Left ventricle myocardium superior (tissue), 1 donor: ENCODE measurements around the gene USP10. TPM values are rescaled to one million over a fixed set of nuclear protein-coding genes. Genes with fewer than 3 reads are reported as not detected.
"Not testable (repeated sequence)": the region's sequence is repeated elsewhere in the genome, so short reads cannot be mapped to it uniquely, and the experiment has no call there.

Experiments used
- ATAC-seq: fragments of 200-7000 bp; cut with Tn5 transposase; one replicate; pipeline ENCODE4 v1.9.1; 2020; ENCODE audit warnings: mild to moderate bottlenecking, moderate library complexity
- DNase-seq: peaks from one replicate; pipeline ENCODE4 v3.0.0-alpha.2; 2020
- intact Hi-C: fragments of 100-400 bp; cut with micrococcal nuclease; formaldehyde crosslinking; loops from one replicate; pipeline ENCODE4 v1.11.0; 2022
- total RNA-seq: library from RNA; stranded (reverse); fragmentation: NEBNext Ultra II Directional; extraction: Animal tissue kit (Norgen Biotek cat#: 25700); gene quantifications from one replicate; pipeline ENCODE4 v1.2.1, GENCODE V29; 2021
- donor health status: DM: no; HTN: yes; CAD: no; lungs with severe emphysema.

The USP10 gene
- total RNA-seq, 1 donor from 2014 or later: 74.5 TPM

DNA sequence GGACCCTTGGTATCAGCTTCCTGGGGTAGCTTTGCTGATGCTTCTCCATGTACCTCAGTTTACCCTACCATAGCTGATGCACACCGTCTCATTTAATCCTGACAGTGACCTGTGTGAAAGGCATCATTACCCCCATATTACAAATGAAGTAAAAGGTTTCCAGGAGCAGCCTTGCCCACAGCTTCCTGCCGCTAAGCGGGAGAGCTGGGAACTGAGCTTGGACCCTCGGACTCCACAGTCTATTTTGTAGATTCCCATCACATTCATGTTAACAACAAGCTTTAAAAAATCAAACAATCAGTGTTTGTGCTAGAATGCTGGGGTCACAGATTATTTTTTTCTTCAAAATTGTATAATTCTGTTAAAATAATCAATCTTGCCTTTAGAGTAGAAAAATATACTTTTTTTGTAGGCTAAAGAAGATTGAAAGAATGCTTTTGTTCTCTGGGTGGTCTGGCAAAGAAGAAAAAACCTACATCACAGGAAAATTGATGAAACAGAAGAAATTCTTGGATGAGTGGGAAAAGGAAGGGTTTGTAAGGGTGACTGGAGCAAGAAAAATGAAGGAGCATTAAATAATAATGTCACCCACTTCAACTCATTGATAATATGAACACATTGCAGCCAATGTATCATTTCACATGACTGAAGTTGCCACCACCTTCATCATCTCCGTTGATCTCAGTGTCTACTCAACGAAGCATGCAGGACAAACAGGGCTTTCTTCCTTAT is 9.5 kb upstream of the USP10 start:
- DNase-seq (no peak), ATAC-seq (no peak)
- intact Hi-C loops: no loop called here

DNA sequence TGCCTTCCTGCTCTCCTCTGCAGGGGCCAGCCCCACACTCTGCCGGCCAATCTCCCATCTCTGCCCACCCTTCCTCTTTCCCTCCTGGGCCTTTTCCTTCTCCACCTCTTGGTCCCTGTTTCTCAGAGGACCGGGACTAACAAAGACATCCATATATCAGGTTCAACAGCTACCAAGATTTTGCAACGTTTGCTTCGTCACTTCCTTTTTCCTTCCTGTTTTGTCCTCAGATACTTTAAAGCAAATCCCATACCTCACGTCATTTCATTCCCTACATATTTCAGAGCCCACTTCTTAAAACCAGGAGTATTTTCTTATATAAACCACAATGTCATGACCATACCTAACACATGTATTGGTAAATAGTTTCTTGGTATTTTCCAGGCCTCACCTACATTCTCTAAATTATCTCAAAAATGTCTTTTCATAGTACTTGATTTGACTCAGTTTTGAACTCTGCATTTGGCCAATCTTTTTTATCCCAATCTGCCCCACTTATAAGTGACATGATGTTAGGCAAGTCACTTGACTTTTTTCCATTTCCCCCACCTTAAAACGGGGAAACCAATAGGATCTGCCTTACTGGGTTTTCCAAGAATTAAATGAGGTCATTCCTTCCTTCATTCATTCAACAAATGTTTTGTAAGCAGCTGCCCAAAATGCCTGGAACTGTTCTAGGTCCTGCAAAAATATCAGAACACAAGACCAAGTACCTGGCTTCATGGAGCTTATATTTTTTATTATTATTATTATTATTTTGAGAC is 7.2 kb upstream of the USP10 start:
- ATAC-seq (no peak), DNase-seq (no peak)
- intact Hi-C loops: no loop called here

DNA sequence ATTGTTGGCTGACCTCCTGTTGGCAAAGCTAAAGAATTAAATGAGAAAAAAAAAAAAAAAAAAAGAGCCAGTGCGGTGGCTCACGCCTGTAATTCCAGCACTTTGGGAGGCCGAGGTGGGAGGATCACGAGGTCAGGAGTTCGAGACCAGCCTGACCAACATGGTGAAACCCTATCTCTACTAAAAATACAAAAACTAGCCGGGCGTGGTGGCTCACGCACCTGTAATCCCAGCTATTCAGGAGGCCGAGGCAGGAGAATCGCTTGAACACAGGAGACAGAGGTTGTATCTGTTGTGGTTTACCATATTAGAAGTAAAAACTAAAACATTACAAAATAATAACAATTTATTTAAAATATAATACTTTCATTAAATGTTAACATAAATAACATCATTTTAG is 5.9 kb upstream of the USP10 start:
- ATAC-seq, intact Hi-C loops: not testable (repeated sequence)

DNA sequence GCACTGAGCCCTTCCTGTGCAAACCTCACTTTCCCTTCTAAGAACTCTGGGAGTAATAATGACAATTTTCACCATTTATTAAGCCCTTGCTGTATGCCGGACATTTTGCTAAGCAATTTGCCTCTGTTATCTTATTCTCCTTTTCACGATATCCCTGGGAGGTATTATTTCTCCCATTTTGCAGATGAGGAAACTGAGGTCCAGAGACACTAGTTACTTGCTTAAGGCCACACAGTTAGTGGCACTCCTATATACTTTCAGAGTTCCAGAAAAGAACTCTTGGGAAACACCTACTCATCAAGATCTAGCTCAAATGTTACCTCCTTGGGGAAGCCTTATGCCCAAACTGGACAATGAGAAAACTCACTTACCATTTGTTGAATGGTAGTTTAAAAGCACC is 4.8 kb upstream of the USP10 start:
- DNase-seq (no peak), ATAC-seq (no peak)
- intact Hi-C loops: no loop called here

More for the DNA sequence above, 5.9 kb upstream of the USP10 start:
- DNase-seq: not testable (repeated sequence)

DNA sequence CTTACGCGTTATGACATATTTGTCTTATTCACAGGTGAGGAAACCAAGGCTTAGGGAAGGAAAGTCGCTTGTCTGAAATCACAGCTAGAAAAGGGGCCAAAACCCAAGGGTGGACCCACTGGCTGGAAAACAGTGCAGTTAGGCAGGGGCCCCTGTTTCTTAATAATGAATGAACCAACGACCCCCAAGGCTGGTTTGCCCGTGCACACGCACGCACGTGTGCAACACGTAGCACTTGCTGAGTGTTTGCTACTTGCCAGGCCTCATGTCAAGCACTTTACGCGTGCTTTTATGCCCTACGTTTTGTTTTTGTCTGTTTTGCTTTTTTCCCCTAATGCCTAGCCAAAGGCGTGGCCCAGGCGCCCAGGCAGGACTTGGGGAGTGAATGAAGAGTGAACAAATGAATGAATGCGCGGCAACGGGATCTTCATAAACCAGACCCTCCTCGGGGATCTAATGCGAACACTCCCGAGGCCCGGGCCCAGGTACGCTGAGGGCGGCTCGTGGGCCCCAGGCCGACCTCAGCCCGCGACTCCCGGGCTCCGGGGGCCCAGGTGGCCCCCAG is 571 bp upstream of the USP10 start:
- peak; percentile 36 for ATAC-seq
- DNase-seq: no peak
- intact Hi-C loops: no loop called here

DNA sequence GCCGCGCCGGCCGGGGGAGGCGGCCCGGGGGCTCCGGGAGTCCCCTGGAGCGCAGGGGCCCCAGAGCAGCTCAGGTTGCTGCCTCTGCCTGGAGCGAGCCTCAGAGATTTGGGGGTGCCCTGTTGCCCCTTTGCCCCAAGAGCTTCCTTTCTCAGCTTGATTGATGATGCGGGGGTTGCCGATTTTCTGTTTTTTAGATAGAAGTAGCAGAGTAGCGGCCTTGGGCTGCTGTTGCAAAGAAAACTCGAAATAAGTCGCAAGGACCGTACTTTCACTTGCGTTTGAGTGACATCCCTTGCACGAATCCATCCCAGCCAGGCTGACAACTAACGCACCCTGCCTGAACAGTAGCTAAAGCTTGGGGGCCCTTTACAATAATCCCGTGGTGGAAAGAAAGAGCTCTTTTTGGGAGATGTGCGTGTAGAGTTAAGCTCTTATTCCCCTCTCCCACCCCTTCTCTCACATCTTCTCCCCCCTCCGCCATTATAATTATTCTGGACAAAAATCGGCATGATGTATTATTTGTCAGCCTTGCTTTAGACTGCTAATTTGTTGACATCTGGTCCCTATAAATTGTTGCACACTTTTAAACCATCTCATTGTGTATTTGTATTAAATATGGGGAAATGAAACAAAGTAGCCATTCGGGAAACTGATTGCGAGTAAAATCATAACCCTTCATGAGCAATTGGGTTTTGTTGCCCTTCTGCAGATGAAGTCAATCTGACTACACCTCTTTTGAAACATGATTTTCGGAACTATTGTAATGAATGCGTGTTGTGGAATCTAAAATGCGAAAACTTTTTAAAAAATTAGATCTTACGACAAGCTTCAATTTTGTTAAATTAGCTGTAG is 873 bp downstream of the USP10 start:
- intact Hi-C loops: no loop called here
- DNase-seq (no peak), ATAC-seq (peak; percentile 41)

DNA sequence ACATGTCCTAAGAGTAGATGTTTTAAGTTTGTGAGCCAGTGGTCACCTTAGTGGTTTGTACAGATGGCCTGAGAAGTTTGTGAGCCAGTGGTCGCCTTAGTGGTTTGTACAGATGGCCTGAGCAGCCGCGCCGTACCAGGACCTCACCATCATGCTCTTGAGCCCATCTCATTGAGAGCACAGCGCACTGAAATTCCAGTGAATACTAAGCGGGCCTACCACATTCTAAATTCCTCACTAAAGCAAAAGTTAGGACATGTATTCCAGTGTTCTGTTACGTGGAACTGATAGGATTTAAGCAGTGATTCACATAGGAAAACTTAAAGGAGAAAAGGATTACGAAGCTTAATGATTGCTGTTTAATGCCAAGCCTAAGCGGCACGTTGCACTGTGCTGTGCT is 3.9 kb downstream of the USP10 start:
- ATAC-seq (no peak), DNase-seq (no peak)
- intact Hi-C loops: no loop called here

DNA sequence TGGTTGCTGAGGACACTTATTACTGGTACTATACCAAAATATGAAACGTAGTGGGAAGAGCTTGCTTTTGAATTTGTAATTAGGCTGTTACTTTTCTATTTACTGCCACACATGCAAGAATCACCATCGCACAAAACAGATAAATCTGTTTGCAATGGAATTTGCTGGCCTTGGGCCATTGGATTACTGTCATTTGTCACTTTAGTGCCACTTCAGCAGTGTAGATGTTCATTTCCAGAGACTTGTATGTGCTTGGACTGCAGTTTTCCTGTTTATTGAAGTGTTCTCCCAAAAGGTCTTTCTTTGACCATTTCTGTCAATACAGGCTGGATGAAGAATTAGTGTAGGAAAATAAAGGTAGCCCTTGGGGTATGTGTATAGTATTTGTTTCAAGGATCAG is 4.5 kb downstream of the USP10 start:
- no peak for DNase-seq
- intact Hi-C loops: no loop called here
- ATAC-seq: no peak

DNA sequence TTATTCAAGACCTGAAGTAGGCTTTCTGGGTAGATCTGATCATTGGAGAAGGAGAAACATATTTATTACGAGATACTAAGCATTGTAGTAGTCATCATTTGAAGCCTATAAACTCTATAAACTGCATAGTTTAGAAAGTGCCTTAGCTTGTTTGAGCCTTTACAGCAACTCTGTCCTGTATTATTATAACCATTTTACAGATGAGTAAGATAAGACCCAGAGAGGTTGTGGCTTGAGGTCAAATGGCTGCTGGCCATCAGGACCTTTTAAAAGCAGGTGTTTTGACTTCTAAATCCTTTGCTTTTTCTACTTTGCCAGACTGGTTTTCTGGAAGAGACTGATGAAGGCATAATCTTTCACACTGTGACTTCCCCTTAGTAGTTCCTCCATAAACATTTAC is 7.1 kb downstream of the USP10 start:
- intact Hi-C loops: no loop called here
- DNase-seq: no peak
- no peak for ATAC-seq

DNA sequence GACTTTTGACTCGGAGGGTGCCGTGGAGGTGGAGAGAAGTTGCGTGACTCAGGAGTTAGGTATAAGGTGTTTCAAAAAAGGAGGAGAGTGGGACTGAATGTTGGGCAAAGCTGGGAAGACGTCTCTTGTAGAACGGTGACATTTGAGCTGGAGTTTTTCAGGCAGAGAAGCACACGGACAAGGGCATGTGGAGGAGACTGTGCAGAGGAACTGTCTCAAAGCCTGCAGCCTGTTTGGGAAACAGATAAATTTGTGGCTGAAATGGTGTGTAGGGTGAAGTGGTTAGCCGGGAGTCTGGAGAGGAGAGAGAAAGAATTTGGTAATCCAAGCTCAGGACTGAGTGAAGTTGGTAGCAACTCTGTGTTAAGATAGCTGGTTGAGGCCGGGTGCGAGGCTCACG is 9.8 kb downstream of the USP10 start:
- intact Hi-C loops: no loop called here
- ATAC-seq (peak; percentile 63), DNase-seq (no peak)

DNA sequence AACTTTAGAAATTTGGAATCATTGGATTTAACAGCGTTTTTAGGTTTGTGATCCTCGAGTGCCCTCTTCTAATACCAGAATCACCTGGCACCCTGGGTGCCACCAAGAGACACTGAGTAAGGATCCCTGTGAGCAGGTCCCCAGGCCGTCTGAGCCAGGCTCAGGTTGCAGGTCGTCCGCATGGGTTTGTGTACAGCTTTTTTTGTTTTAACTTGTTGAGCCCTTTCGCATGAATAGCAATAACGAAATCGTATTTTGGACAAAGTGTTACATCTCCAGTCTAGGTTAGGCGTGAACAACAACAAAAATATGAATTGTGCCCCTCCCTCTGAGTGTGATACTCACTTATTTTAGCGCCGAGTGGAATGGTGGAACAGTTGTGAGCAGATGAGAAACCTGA is 10.9 kb downstream of the USP10 start:
- DNase-seq (no peak), ATAC-seq (no peak)
- intact Hi-C loops: no loop called here

DNA sequence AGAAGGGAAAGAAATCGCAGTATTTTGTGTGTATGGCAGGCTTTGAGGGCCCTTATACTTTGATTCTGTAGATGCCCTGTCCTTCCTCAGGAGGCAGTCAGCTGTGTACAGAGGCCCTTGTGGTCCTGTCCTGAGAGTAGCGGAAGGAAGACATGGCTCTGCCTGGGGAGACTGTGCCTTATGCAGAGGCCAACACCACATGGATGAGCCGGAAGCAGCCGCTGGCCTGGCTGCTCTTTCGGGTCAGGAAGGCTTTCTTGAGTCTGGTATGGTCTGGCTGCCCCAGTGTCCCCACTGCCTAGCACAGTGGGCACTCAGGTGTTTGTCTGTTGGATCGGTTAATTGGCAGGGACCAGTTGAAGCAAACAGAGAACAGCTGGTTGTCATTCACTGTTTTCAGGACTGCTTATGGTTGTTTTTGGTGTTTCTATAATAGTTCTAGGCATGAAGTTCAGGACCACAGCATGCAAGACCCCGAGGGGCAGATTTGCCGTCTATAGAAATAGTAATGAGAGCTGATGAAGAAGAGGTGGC is 12.4 kb downstream of the USP10 start:
- ATAC-seq (no peak), DNase-seq (no peak)
- intact Hi-C loops: no loop called here

DNA sequence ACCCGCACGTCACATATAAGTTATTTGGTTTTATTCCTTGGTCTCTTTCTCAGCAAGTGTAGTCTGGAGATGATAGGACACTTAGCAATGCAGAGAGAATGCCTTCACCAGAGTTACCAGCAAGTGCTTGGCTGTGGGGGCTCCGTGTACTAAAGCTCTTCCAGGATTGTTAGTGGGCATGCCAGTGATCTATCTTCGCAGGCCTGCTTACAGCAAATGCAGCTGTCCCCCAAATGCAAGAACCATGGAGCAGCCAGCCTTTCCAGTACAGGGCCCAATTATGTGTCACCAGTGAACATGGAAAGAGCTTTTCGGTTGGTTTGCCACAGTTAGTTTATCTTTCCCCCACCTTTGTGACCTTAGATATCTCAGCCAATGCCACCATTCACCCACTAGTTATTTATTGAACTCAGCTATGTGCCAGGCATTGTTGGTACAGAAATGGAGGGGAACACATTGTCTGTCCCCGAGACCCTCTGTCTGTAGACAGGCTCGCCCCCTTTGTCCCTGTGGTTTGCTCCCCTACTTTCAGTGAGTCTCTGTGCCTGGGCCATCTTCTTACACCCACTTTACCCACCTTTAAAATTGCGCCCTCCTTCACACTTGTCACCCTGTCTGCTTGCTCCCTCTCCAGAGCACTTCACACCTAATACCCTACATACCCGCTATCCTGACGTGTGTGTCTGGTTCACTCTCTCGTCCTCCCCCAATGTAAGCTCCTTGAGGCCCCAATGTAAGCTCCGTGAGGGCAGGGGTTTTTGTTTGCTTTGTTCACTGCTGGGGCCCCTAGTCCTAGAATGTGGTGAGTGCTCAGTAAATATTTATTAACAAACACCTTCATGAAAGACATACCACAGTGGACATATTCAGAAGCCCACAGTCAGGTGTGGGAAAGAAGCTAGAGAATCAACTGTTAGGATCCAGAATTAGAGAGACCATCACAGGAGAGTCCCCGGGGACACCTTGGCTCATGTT is 13.3 kb downstream of the USP10 start:
- no peak for DNase-seq
- intact Hi-C loops: no loop called here
- no peak for ATAC-seq

DNA sequence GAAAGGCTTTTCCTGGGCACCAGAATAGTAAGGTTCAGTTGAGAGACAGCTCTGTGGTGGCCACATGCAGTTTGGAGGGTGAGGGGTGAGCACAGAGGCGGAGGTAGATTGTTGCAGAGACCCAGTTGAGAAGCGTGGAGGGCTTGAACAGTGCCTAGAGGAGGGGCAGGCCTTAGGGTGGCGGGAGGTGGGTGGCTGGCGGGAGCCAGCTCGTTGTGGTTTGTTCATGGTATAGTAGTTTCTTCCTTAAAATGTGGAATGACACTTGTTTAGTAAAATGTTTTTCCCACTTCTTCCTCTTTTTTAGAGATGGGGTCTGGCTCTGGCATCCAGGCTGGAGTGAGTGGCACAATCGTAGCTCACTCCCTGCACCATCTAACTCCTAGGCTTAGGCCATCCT is 14.2 kb downstream of the USP10 start:
- ATAC-seq: peak; percentile 17
- no peak for DNase-seq

DNA sequence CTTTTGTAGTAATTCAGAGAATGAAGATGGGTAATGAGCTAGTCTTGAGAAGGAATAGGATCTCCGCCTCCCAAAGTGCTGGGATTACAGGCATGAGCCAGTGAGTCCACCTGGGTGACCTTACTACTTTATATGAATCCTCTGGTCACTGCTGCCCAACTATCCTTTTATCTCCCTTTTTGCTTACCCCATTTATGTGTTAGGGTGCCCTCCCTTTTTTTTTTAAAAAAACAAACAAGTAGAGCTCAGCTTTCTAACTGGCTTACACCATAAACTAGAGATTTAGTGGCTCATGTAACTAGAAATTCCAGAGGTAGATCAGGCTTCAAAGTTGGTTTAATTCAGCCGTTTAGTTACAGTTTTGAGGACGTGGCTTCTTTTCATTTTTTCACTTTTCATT is 15.6 kb downstream of the USP10 start:
- DNase-seq (no peak), ATAC-seq (no peak)
- intact Hi-C loops: no loop called here

More for the DNA sequence above, 14.2 kb downstream of the USP10 start:
- intact Hi-C loops: no loop called here

DNA sequence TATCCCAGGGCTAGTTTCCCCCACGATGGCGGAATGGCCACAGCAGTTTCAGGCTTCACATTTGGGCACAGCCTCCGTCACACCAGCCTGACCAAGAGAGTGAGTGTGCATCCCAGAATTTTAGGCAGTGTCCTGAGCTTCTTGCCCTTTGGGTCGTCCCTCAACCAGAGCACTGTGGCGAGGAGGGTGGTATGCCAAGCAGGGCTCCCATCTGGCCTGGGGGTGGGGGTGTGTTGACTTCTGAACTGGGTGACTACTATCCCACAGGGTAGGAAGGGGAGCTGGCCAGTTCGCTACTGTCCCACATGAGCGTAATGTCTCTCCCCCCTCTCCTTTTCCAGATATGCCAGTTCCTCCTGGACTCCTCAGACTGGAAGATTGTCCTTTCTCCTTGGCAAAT is 16.1 kb downstream of the USP10 start:
- no peak for ATAC-seq

DNA sequence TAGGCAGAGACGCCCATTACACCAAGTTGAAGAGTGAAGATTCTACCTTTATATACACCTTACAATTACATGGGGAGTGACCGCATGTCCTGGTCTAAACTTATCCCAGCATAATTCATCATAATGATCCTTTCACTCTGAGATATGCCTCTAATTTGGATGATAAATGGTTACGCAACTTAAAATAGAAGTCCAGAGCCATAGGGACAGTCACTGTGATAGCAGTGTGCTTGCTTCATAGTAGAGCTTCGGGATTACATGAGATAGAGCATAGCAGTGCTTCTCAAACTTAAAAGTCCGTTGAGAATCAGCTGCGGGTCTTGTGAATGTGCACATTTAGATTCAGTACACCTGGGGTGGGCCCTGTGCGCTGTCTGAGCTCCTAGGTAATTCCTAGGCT is 16.9 kb downstream of the USP10 start:
- peak; percentile 65 for ATAC-seq
- intact Hi-C loops: no loop called here
- no peak for DNase-seq

More for the DNA sequence above, 16.1 kb downstream of the USP10 start:
- DNase-seq: no peak
- intact Hi-C loops: no loop called here

DNA sequence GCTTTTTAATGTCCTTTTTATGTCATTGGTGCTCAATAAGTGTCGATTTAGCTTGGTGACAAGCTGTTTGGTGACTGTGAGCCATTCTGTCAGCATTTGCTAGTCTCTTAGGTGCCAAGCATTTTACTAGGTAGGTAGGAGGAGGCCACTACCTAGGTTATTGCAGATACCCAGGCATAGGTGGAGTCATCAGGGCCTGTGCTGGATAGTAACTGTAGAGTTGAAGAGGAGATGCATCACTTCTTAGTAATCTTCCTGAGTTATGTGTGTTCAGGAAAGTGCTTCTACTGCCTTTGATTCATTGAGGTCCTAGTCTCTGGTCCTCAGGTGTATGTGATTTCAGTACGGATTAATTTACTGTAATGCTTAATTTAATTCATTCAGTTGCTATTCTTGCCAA is 17.7 kb downstream of the USP10 start:
- intact Hi-C loops: no loop called here
- no peak for ATAC-seq

More for the DNA sequence above, 17.7 kb downstream of the USP10 start:
- no peak for DNase-seq
